ENCODE measurements around the gene STEAP1. TPM values are rescaled to one million over a fixed set of nuclear protein-coding genes. Genes with fewer than 3 reads are reported as not detected.
"Not testable (repeated sequence)": the region's sequence is repeated elsewhere in the genome, so short reads cannot be mapped to it uniquely, and the experiment has no call there.

The STEAP1 gene
- total RNA-seq, 5 donors from 2014 or later (not counting 1 experiment from before 2014, with no cell fraction given), result 0.19 TPM; not detected in 4

- H3K4me3 ChIP-seq (ENCODE audit: control insufficient read depth in 1 of 2, extremely low read depth in 1 of 2, low read length in 1 of 2); DNase-seq; H3K4me1 Mint-ChIP-seq; H3K9me3 ChIP-seq; H3K36me3 Mint-ChIP-seq; H3K27ac ChIP-seq (ENCODE audit: low read length); H3K9me3 Mint-ChIP-seq; H3K4me3 Mint-ChIP-seq; H3K27me3 ChIP-seq (replicated peaks in 1 of 2; ENCODE audit: control insufficient read depth in 2 of 2, extremely low read depth in 1 of 2, insufficient read depth in 2 of 2, low read length in 1 of 2); POLR2A ChIA-PET; H3K36me3 ChIP-seq (ENCODE audit: control insufficient read depth in 2 of 2, extremely low read depth in 1 of 2, insufficient read depth in 1 of 2, low read length in 1 of 2); H3K4me1 ChIP-seq (ENCODE audit: control insufficient read depth in 1 of 2, extremely low read depth in 1 of 2, insufficient read depth in 2 of 2, low read length in 2 of 2); ATAC-seq (replicated peaks in 1 of 4); H3K27ac Mint-ChIP-seq: not testable (repeated sequence)
- no CpG with 5 or more reads among the region's 4 CpGs for WGBS (ENCODE audit: insufficient coverage)
- CTCF ChIA-PET, result interaction anchor here (0.6 to 1.1 kb wide), 3 partner anchors 194 to 274 kb away, joined by 3 to 5 read pairs (median 3); no protein-coding TSS in a partner anchor
- peaks cover 18 to 24% of the 10 kb centered on the region in 2 donors for H3K27me3 Mint-ChIP-seq
These were observed 3.6 kb downstream of the STEAP1 start for GRCh38 chr7:90157761-90158350.

GRCh38 chr7:90163534-90163933 is 9.3 kb downstream of the STEAP1 start:
- H3K9me3 Mint-ChIP-seq, result no peaks in the 10 kb centered on the region
- no peak overlapping the region for H3K27ac Mint-ChIP-seq
- Histone ChIP-seq H3K27ac (ENCODE audit: low read length) (no peak overlapping the region), H3K4me3 (ENCODE audit: control insufficient read depth in 1 of 2, extremely low read depth in 1 of 2, low read length in 1 of 2) (no peak overlapping the region), H3K9me3 (no peaks in the 10 kb centered on the region), H3K27me3 (replicated peaks in 1 of 2; ENCODE audit: control insufficient read depth in 2 of 2, extremely low read depth in 1 of 2, insufficient read depth in 2 of 2, low read length in 1 of 2) (no peaks in the 10 kb centered on the region), H3K36me3 (ENCODE audit: control insufficient read depth in 2 of 2, extremely low read depth in 1 of 2, insufficient read depth in 1 of 2, low read length in 1 of 2) (no peaks in the 10 kb centered on the region), H3K4me1 (ENCODE audit: control insufficient read depth in 1 of 2, extremely low read depth in 1 of 2, insufficient read depth in 2 of 2, low read length in 2 of 2) (no peaks in the 10 kb centered on the region)
- H3K27me3 Mint-ChIP-seq, result peaks cover 14 to 18% of the 10 kb centered on the region in 2 donors
- H3K36me3 Mint-ChIP-seq, result no peaks in the 10 kb centered on the region
- ChIA-PET POLR2A (no interaction called here), CTCF (no interaction called here)
- H3K4me3 Mint-ChIP-seq, result no peak overlapping the region
- 100% methylated on average over 2 of the region's 5 CpGs for WGBS (ENCODE audit: insufficient coverage)
- ATAC-seq (replicated peaks in 1 of 4) (no peak), DNase-seq (no peak)
- no peaks in the 10 kb centered on the region for H3K4me1 Mint-ChIP-seq

GRCh38 chr7:90165724-90166123 is 11.5 kb downstream of the STEAP1 start:
- Histone ChIP-seq H3K4me3 (ENCODE audit: control insufficient read depth in 1 of 2, extremely low read depth in 1 of 2, low read length in 1 of 2) (no peak overlapping the region), H3K27ac (ENCODE audit: low read length) (no peak overlapping the region), H3K36me3 (ENCODE audit: control insufficient read depth in 2 of 2, extremely low read depth in 1 of 2, insufficient read depth in 1 of 2, low read length in 1 of 2) (no peaks in the 10 kb centered on the region), H3K9me3 (no peaks in the 10 kb centered on the region), H3K4me1 (ENCODE audit: control insufficient read depth in 1 of 2, extremely low read depth in 1 of 2, insufficient read depth in 2 of 2, low read length in 2 of 2) (no peaks in the 10 kb centered on the region), H3K27me3 (replicated peaks in 1 of 2; ENCODE audit: control insufficient read depth in 2 of 2, extremely low read depth in 1 of 2, insufficient read depth in 2 of 2, low read length in 1 of 2) (no peaks in the 10 kb centered on the region)
- POLR2A ChIA-PET, result no interaction called here
- no peak overlapping the region for H3K4me3 Mint-ChIP-seq
- peaks cover 14% of the 10 kb centered on the region in 2 donors for H3K27me3 Mint-ChIP-seq
- ATAC-seq (replicated peaks in 1 of 4) (no peak), DNase-seq (no peak)
- H3K27ac Mint-ChIP-seq, result no peak overlapping the region
- H3K9me3 Mint-ChIP-seq, result peaks cover 0 to 5% (median 3%) of the 10 kb centered on the region in 3 donors
- CTCF ChIA-PET, result interaction anchor here in 1 of 2 donors (0.6 kb wide), 1 partner anchor 28 kb away, joined by 3 read pairs; no protein-coding TSS in a partner anchor
- WGBS (ENCODE audit: insufficient coverage), result no CpG with 5 or more reads among the region's 2 CpGs
- H3K36me3 Mint-ChIP-seq, result no peaks in the 10 kb centered on the region
- no peaks in the 10 kb centered on the region for H3K4me1 Mint-ChIP-seq

GRCh38 chr7:90166153-90166552 is 11.9 kb downstream of the STEAP1 start:
- CTCF ChIA-PET, result interaction anchor here (0.6 to 1.2 kb wide), 2 partner anchors 27 to 262 kb away, joined by 3 read pairs; no protein-coding TSS in a partner anchor
- Histone ChIP-seq H3K27ac (ENCODE audit: low read length) (no peak overlapping the region), H3K9me3 (no peaks in the 10 kb centered on the region), H3K4me3 (ENCODE audit: control insufficient read depth in 1 of 2, extremely low read depth in 1 of 2, low read length in 1 of 2) (no peak overlapping the region), H3K27me3 (replicated peaks in 1 of 2; ENCODE audit: control insufficient read depth in 2 of 2, extremely low read depth in 1 of 2, insufficient read depth in 2 of 2, low read length in 1 of 2) (no peaks in the 10 kb centered on the region), H3K36me3 (ENCODE audit: control insufficient read depth in 2 of 2, extremely low read depth in 1 of 2, insufficient read depth in 1 of 2, low read length in 1 of 2) (no peaks in the 10 kb centered on the region), H3K4me1 (ENCODE audit: control insufficient read depth in 1 of 2, extremely low read depth in 1 of 2, insufficient read depth in 2 of 2, low read length in 2 of 2) (no peaks in the 10 kb centered on the region)
- Mint-ChIP-seq H3K27me3 (peaks cover 14% of the 10 kb centered on the region in 2 donors), H3K9me3 (peaks cover 0 to 5% (median 3%) of the 10 kb centered on the region in 3 donors), H3K4me1 (no peaks in the 10 kb centered on the region), H3K27ac (no peak overlapping the region), H3K4me3 (no peak overlapping the region), H3K36me3 (no peaks in the 10 kb centered on the region)
- ATAC-seq (replicated peaks in 1 of 4), result no peak
- no peak for DNase-seq
- 62% methylated on average over 2 of the region's 3 CpGs for WGBS (ENCODE audit: insufficient coverage)
- POLR2A ChIA-PET, result no interaction called here

- Mint-ChIP-seq H3K27ac (no peak overlapping the region), H3K4me1 (no peaks in the 10 kb centered on the region), H3K36me3 (no peaks in the 10 kb centered on the region), H3K9me3 (peaks cover 0 to 5% (median 3%) of the 10 kb centered on the region in 3 donors), H3K4me3 (no peak overlapping the region), H3K27me3 (peaks cover 12 to 23% of the 10 kb centered on the region in 2 donors)
- Histone ChIP-seq H3K36me3 (ENCODE audit: control insufficient read depth in 2 of 2, extremely low read depth in 1 of 2, insufficient read depth in 1 of 2, low read length in 1 of 2) (no peaks in the 10 kb centered on the region), H3K9me3 (no peaks in the 10 kb centered on the region), H3K27ac (ENCODE audit: low read length) (no peak overlapping the region), H3K27me3 (replicated peaks in 1 of 2; ENCODE audit: control insufficient read depth in 2 of 2, extremely low read depth in 1 of 2, insufficient read depth in 2 of 2, low read length in 1 of 2) (no peaks in the 10 kb centered on the region), H3K4me3 (ENCODE audit: control insufficient read depth in 1 of 2, extremely low read depth in 1 of 2, low read length in 1 of 2) (no peak overlapping the region), H3K4me1 (ENCODE audit: control insufficient read depth in 1 of 2, extremely low read depth in 1 of 2, insufficient read depth in 2 of 2, low read length in 2 of 2) (no peaks in the 10 kb centered on the region)
- WGBS (ENCODE audit: insufficient coverage), result 90% methylated on average over 3 of the region's 4 CpGs
- DNase-seq (no peak), ATAC-seq (replicated peaks in 1 of 4) (no peak)
- ChIA-PET POLR2A (no interaction called here), CTCF (interaction anchor here in 1 of 2 donors (0.6 kb wide), 1 partner anchor 14 kb away, joined by 4 read pairs; no protein-coding TSS in a partner anchor)
These were observed 13.1 kb downstream of the STEAP1 start for GRCh38 chr7:90167361-90167760.

GRCh38 chr7:90169891-90170290 is 15.6 kb downstream of the STEAP1 start:
- H3K4me3 ChIP-seq (ENCODE audit: control insufficient read depth in 1 of 2, extremely low read depth in 1 of 2, low read length in 1 of 2), result no peak overlapping the region
- DNase-seq (no peak), ATAC-seq (replicated peaks in 1 of 4) (no peak)
- Mint-ChIP-seq H3K9me3 (peaks cover 0 to 5% (median 3%) of the 10 kb centered on the region in 3 donors), H3K27me3 (peaks cover 7 to 19% of the 10 kb centered on the region in 2 donors), H3K36me3 (no peaks in the 10 kb centered on the region), H3K27ac (no peak overlapping the region), H3K4me3 (no peak overlapping the region), H3K4me1 (no peaks in the 10 kb centered on the region)
- ChIA-PET CTCF (no interaction called here), POLR2A (no interaction called here)
- H3K27me3 ChIP-seq (replicated peaks in 1 of 2; ENCODE audit: control insufficient read depth in 2 of 2, extremely low read depth in 1 of 2, insufficient read depth in 2 of 2, low read length in 1 of 2), result no peaks in the 10 kb centered on the region
- WGBS (ENCODE audit: insufficient coverage), result no CpG with 5 or more reads among the region's 1 CpG
- no peaks in the 10 kb centered on the region for H3K4me1 ChIP-seq (ENCODE audit: control insufficient read depth in 1 of 2, extremely low read depth in 1 of 2, insufficient read depth in 2 of 2, low read length in 2 of 2)
- no peaks in the 10 kb centered on the region for H3K36me3 ChIP-seq (ENCODE audit: control insufficient read depth in 2 of 2, extremely low read depth in 1 of 2, insufficient read depth in 1 of 2, low read length in 1 of 2)
- H3K9me3 ChIP-seq, result no peaks in the 10 kb centered on the region
- H3K27ac ChIP-seq (ENCODE audit: low read length), result no peak overlapping the region
